Esophagus muscularis mucosa (tissue), 4 donors: Measurements from ENCODE around the gene SND1. TPM values are rescaled to one million over a fixed set of nuclear protein-coding genes. Genes with fewer than 3 reads are reported as not detected.

Experiments used
- DNase-seq: peaks from one replicate; pipeline ENCODE4 v3.0.0-alpha.2; 2017; ENCODE audit errors: extremely low spot score
- H3K27ac ChIP-seq, 4 donors: fragments of 200-600 bp; sonication (generic); replicated peaks in 1 of 4; 1 replicate in 3 of 4; 2 replicates in 1 of 4; pipeline ENCODE4 v1.5.1; 2016 to 2019; ENCODE audit warnings: mild to moderate bottlenecking in 1 of 4
- H3K27me3 ChIP-seq, 4 donors: fragments of 200-600 bp; sonication (generic); one replicate each; pipeline versions ENCODE4 v1.5.1 to v1.6.0; 2016 to 2019
- H3K36me3 ChIP-seq, 4 donors: fragments of 200-600 bp; sonication (generic); one replicate each; pipeline ENCODE4 v1.5.1; 2016 to 2019
- H3K4me1 ChIP-seq, 4 donors: fragments of 200-600 bp; sonication (generic); one replicate each; pipeline ENCODE4 v1.5.1; 2016 to 2019
- H3K4me3 ChIP-seq, 4 donors: fragments of 200-600 bp; sonication (generic); 1 replicate in 2 of 4; 2 replicates in 2 of 4; pipeline ENCODE4 v1.5.1; 2016 to 2019; ENCODE audit warnings: mild to moderate bottlenecking in 4 of 4, moderate library complexity in 1 of 4
- H3K9me3 ChIP-seq, 4 donors: fragments of 200-600 bp; sonication (generic); 1 replicate in 3 of 4; 2 replicates in 1 of 4; pipeline ENCODE4 v1.5.1; 2016 to 2019
- CTCF ChIP-seq, 3 experiments: fragments of 200-600 bp in 2 of 3; fragments of 450-650 bp in 1 of 3; sonication (generic) in 2 of 3; IDR thresholded peaks; one replicate each; pipeline ENCODE4 v1.5.1; 2017 to 2019; ENCODE audit warnings: antibody characterized with exemption in 3 of 3, mild to moderate bottlenecking in 2 of 3, moderate library complexity in 1 of 3
- EP300 ChIP-seq: sonication (generic); formaldehyde crosslinking; IDR thresholded peaks from one replicate; pipeline ENCODE4 v1.6.1; 2017; ENCODE audit warnings: antibody characterized with exemption
- POLR2A ChIP-seq: fragments of 450-650 bp; IDR thresholded peaks from one replicate; pipeline ENCODE4 v1.6.1; 2017; ENCODE audit warnings: antibody characterized with exemption, moderate library complexity, mild to moderate bottlenecking, low read depth
- POLR2AphosphoS5 ChIP-seq, 2 donors: sonication (generic); formaldehyde crosslinking; IDR thresholded peaks; one replicate each; pipeline ENCODE4 v1.6.1; 2017; ENCODE audit warnings: antibody characterized with exemption in 2 of 2
- WGBS: methylation state at CpG from one replicate; pipeline ENCODE4 v1.1.5; 2018; 5-methylcytosine and 5-hydroxymethylcytosine counted together
- intact Hi-C: fragments of 100-400 bp; cut with DNase I; formaldehyde crosslinking; loops from one replicate; pipeline ENCODE4 v1.15.1; 2023
- total RNA-seq, 4 donors: library from RNA; depleted of rRNA; stranded (reverse); fragments of >200 nt; gene quantifications; one replicate each; pipeline versions ENCODE4 v1.1.0 to v1.2.1, GENCODE V29; 2016

The SND1 gene
- total RNA-seq, 4 donors from 2014 or later: 71.4 to 91.2 (median 81.3) TPM

DNA sequence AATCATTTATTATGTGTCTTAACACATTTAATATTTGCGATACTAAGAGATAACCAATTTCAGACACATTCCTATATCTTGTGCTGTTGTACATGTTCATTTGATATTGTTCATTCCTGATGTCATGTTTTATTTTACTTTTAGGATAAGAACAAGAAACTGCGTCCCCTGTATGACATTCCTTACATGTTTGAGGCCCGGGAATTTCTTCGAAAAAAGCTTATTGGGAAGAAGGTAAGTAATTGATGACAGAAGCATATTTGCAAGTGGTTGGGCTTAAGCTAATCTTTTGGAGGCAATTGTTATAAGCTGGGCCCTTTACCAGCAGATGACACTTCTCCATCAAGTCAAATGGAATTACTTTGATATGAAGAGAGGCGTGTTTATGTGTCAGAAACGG, 155.3 kb downstream of the SND1 start:
- H3K27ac ChIP-seq: no peak overlapping the region
- intact Hi-C loops: no loop called here
- no peak overlapping the region for H3K4me3 ChIP-seq
- H3K9me3 ChIP-seq: no peaks in the 10 kb centered on the region
- H3K4me1 ChIP-seq: peaks cover 0 to 1% (median under 1%) of the 10 kb centered on the region in 4 donors
- DNase-seq: no peak
- TF ChIP-seq CTCF (IDR thresholded peaks at IDR 0.05) (no peak), POLR2A (no peak), EP300 (no peak), POLR2AphosphoS5 (IDR thresholded peaks at IDR 0.05) (no peak)
- H3K36me3 ChIP-seq: peaks cover 0 to 19% (median 2%) of the 10 kb centered on the region in 4 donors
- H3K27me3 ChIP-seq: no peaks in the 10 kb centered on the region
- WGBS: 84% methylated on average over 6 of the region's 6 CpGs

- no peak for TF ChIP-seq POLR2A
- no peak for TF ChIP-seq CTCF (IDR thresholded peaks at IDR 0.05)
- no peak for TF ChIP-seq POLR2AphosphoS5 (IDR thresholded peaks at IDR 0.05)
- TF ChIP-seq EP300: no peak
- H3K4me1 ChIP-seq: peaks cover 0 to 5% (median 2%) of the 10 kb centered on the region in 4 donors
- 94% methylated on average over 2 of the region's 2 CpGs for WGBS
- H3K36me3 ChIP-seq: peaks cover 0 to 19% (median 2%) of the 10 kb centered on the region in 4 donors
- H3K9me3 ChIP-seq: no peaks in the 10 kb centered on the region
- no peaks in the 10 kb centered on the region for H3K27me3 ChIP-seq
- no peak overlapping the region for H3K27ac ChIP-seq
- no peak for DNase-seq
- intact Hi-C loops: no loop called here
- no peak overlapping the region for H3K4me3 ChIP-seq
These were observed 155.8 kb downstream of the SND1 start for GRCh38 chr7:127807829-127808228.

GRCh38 chr7:127809261-127809702, 157.3 kb downstream of the SND1 start:
- whole genome bisulfite sequencing: 73% methylated on average over 3 of the region's 3 CpGs
- Histone ChIP-seq H3K4me3 (no peak overlapping the region), H3K27ac (no peak overlapping the region), H3K9me3 (no peaks in the 10 kb centered on the region), H3K36me3 (peaks cover 0 to 19% (median 2%) of the 10 kb centered on the region in 4 donors), H3K4me1 (peaks cover 0 to 8% (median 5%) of the 10 kb centered on the region in 4 donors), H3K27me3 (no peaks in the 10 kb centered on the region)
- intact Hi-C loops: no loop called here
- TF ChIP-seq EP300: no peak
- TF ChIP-seq POLR2A: no peak
- TF ChIP-seq CTCF (IDR thresholded peaks at IDR 0.05): no peak
- no peak for TF ChIP-seq POLR2AphosphoS5 (IDR thresholded peaks at IDR 0.05)
- no peak for DNase-seq

DNA sequence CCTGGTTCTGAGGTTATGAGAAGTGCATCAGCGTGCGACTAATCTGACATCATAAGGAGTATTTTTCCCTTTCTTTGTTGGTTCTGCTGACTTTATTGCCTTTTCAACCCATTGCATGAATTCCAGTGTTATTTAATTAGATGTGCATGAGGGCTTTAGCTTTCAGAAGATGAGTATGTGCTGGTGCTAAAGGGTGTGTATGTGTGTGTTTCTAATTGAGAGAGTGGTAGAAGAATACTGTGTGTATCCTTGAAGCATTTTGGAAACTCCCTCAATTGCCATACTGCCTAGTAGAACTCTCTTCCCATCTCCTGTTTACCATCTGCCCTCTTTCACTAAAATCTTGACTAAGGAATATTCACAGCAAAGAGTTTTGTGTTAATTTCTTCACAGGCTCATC, 158.1 kb downstream of the SND1 start:
- Histone ChIP-seq H3K9me3 (no peaks in the 10 kb centered on the region), H3K27me3 (no peaks in the 10 kb centered on the region), H3K4me1 (peaks cover 0 to 10% (median 5%) of the 10 kb centered on the region in 4 donors), H3K27ac (no peak overlapping the region), H3K4me3 (no peak overlapping the region), H3K36me3 (peaks cover 0 to 19% (median 2%) of the 10 kb centered on the region in 4 donors)
- intact Hi-C loops: no loop called here
- 98% methylated on average over 2 of the region's 2 CpGs for WGBS
- no peak for DNase-seq
- TF ChIP-seq CTCF (IDR thresholded peaks at IDR 0.05): no peak
- TF ChIP-seq POLR2AphosphoS5 (IDR thresholded peaks at IDR 0.05): no peak
- no peak for TF ChIP-seq POLR2A
- TF ChIP-seq EP300: no peak
